Measurements from ENCODE around the gene GDF11. TPM values are rescaled to one million over a fixed set of nuclear protein-coding genes. Genes with fewer than 3 reads are reported as not detected.

Gene GDF11
- total RNA-seq, 3 donors from 2014 or later = 0.64 to 1.6 (median 0.88) TPM

GRCh38 chr12:55703901-55704761 lies 38.8 kb upstream of the GDF11 start:
- no peak for DNase-seq (ENCODE audit: low spot score in 2 of 2)
- intact Hi-C loops (cut with DNase I; ENCODE audit: low total_unique reads) = no loop called here
- TF ChIP-seq POLR2AphosphoS5 (IDR thresholded peaks at IDR 0.05) (peak in 1 of 3 donors; percentile 38), CTCF (IDR thresholded peaks at IDR 0.05) (no peak)
- peak overlapping the region in 1 of 3 donors; percentile 31 for H3K4me3 ChIP-seq
- H3K27me3 ChIP-seq = no peaks in the 10 kb centered on the region
- H3K27ac ChIP-seq = peak overlapping the region in 1 of 2 donors; percentile 63
- H3K4me1 ChIP-seq = peaks cover 0 to 4% of the 10 kb centered on the region in 2 donors
- no peaks in the 10 kb centered on the region for H3K9me3 ChIP-seq
- H3K36me3 ChIP-seq = no peaks in the 10 kb centered on the region

- H3K4me1 ChIP-seq = peaks cover 0 to 4% of the 10 kb centered on the region in 2 donors
- H3K27ac ChIP-seq = peak overlapping the region in 1 of 2 donors; percentile 58
- no peak for DNase-seq (ENCODE audit: low spot score in 2 of 2)
- H3K27me3 ChIP-seq = no peaks in the 10 kb centered on the region
- TF ChIP-seq CTCF (IDR thresholded peaks at IDR 0.05) (no peak), POLR2AphosphoS5 (IDR thresholded peaks at IDR 0.05) (no peak), POLR2A (IDR thresholded peaks at IDR 0.05) (no peak)
- H3K9me3 ChIP-seq = no peaks in the 10 kb centered on the region
- intact Hi-C loops (cut with DNase I; ENCODE audit: low total_unique reads) = no loop called here
- H3K36me3 ChIP-seq = no peaks in the 10 kb centered on the region
- peak overlapping the region; percentile 25 to 68 (median 49) for H3K4me3 ChIP-seq
Measured at GRCh38 chr12:55704824-55705718, 37.9 kb upstream of the GDF11 start.

- no peak for DNase-seq (ENCODE audit: low spot score in 2 of 2)
- peaks cover 0 to 4% of the 10 kb centered on the region in 2 donors for H3K4me1 ChIP-seq
- no peaks in the 10 kb centered on the region for H3K36me3 ChIP-seq
- no peaks in the 10 kb centered on the region for H3K9me3 ChIP-seq
- H3K27ac ChIP-seq = peak overlapping the region in 1 of 2 donors; percentile 53
- H3K4me3 ChIP-seq = peak overlapping the region; percentile 49 to 86 (median 68)
- no peaks in the 10 kb centered on the region for H3K27me3 ChIP-seq
- TF ChIP-seq POLR2A (IDR thresholded peaks at IDR 0.05) = no peak
- TF ChIP-seq CTCF (IDR thresholded peaks at IDR 0.05) = no peak
- TF ChIP-seq POLR2AphosphoS5 (IDR thresholded peaks at IDR 0.05) = no peak
- intact Hi-C loops (cut with DNase I; ENCODE audit: low total_unique reads) = no loop called here
Measured at GRCh38 chr12:55705782-55706402, 37.0 kb upstream of the GDF11 start.

GRCh38 chr12:55706568-55707218 lies 36.2 kb upstream of the GDF11 start:
- Histone ChIP-seq H3K36me3 (no peaks in the 10 kb centered on the region), H3K4me3 (peak overlapping the region; percentile 49 to 86 (median 68)), H3K4me1 (peaks cover 0 to 4% of the 10 kb centered on the region in 2 donors), H3K27me3 (no peaks in the 10 kb centered on the region), H3K27ac (peak overlapping the region in 1 of 2 donors; percentile 53), H3K9me3 (no peaks in the 10 kb centered on the region)
- DNase-seq (ENCODE audit: low spot score in 2 of 2) = no peak
- TF ChIP-seq POLR2AphosphoS5 (IDR thresholded peaks at IDR 0.05) = no peak
- no peak for TF ChIP-seq CTCF (IDR thresholded peaks at IDR 0.05)
- no peak for TF ChIP-seq POLR2A (IDR thresholded peaks at IDR 0.05)
- intact Hi-C loops (cut with DNase I; ENCODE audit: low total_unique reads) = no loop called here
